GM19193 (cell line): ENCODE data around the gene RNF212B.

Experiments used
- POLR2A ChIP-seq: IDR thresholded peaks from 4 replicates; pipeline ENCODE4 v1.6.1; 2011; ENCODE audit not compliant: insufficient read depth, insufficient read length; ENCODE audit errors: extremely low read depth

RNF212B gene, protein sequence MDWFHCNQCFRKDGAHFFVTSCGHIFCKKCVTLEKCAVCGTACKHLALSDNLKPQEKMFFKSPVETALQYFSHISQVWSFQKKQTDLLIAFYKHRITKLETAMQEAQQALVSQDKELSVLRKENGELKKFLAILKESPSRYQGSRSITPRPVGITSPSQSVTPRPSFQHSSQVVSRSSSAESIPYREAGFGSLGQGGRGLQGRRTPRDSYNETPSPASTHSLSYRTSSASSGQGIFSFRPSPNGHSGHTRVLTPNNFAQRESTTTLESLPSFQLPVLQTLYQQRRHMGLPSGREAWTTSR

GRCh38 chr14:23237772-23238594 lies at the start of gene RNF212B:
Gene RNF212B, plus strand, starts transcription at chr14:23237936. Its CDS starts 2,410 bp downstream, at chr14:23240346.
- no peak for TF ChIP-seq POLR2A

GRCh38 chr14:23193432-23193831 lies 44.3 kb upstream of the RNF212B start:
- TF ChIP-seq POLR2A: no peak

DNA sequence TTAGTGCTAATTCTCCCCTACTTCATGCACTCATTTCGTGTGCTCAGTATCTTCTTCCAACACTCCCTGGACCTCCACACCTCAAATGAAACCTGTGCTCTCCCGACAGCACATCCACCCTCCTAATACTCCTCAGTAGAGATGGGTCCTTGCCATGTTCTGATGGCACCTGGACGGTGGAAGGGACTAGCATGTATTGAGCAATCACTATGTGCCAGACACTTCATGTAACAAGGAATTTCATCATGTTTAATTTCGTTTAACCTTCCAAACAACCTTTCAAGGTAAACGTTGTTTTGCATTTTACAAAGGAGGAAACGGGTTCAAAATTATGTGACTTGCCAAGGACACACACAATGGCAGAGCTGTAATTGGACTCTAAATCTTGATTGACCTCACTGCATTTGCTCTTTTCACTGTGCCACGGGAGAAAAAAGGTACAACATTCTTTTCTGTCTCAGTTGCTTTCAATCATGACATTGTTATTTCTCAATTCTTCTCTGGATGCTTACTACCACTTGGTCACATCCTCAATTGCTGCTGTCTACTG lies 42.1 kb upstream of the RNF212B start:
- TF ChIP-seq POLR2A: no peak

DNA sequence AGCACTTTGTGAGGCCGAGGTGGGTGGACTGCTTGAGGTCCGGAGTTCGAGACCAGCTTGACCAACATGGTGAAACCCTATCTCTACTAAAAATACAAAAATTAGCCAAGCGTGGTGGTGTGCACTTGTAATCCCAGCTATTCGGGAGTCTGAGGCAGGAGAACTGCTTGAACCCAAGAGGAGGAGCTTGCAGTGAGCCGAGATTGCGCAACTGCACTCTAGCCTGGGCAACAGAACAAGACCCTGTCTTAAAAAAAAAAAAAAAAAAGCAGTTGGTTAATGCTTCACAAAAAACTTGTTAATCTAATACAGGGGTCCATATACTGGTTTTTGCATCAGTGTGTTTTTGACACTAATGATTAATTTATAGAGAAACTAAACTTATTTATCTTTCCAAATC lies 35.7 kb upstream of the RNF212B start:
- TF ChIP-seq POLR2A: no peak

GRCh38 chr14:23206422-23207145 lies 31.2 kb upstream of the RNF212B start:
- no peak for TF ChIP-seq POLR2A

GRCh38 chr14:23207146-23207540 lies 30.6 kb upstream of the RNF212B start:
- no peak for TF ChIP-seq POLR2A

DNA sequence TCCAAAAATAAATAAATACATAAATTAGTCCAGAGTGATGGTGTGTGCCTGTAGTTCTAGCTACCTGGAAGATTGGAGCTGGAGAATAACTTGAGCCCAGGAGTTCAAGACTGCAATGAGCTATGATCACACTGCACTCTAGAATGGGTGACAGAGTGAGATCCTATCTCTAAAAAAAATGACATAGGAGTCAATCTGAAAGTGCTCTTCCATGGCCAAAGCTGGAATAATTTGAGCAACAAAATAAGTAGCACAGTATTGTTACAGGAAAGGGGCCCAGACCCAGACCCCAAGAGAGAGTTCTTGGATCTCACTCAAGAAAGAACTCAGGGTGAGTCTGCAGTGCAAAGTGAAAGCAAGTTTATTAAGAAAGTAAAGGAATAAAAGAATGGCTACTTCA lies 29.4 kb upstream of the RNF212B start:
- TF ChIP-seq POLR2A: no peak

GRCh38 chr14:23209651-23210423 lies 27.9 kb upstream of the RNF212B start:
- TF ChIP-seq POLR2A: no peak

DNA sequence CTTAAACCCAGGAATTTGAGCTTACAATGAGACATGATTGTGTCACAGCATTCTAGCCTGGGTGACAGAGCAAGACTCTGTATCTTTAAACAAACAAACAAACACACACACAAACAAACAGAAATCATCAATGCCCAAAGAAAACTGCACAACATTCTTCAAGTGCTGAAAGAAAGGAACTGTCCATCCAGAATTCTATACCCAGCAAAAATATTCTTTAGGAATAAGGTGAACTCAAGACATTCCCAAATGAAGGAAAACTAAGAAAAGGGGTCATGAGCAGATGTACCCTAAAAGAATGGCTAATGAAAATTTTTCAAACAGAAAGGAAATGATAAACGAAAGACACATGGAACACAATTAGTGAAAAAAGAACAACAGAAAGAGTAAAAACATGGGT lies 22.3 kb upstream of the RNF212B start:
- TF ChIP-seq POLR2A: no peak

DNA sequence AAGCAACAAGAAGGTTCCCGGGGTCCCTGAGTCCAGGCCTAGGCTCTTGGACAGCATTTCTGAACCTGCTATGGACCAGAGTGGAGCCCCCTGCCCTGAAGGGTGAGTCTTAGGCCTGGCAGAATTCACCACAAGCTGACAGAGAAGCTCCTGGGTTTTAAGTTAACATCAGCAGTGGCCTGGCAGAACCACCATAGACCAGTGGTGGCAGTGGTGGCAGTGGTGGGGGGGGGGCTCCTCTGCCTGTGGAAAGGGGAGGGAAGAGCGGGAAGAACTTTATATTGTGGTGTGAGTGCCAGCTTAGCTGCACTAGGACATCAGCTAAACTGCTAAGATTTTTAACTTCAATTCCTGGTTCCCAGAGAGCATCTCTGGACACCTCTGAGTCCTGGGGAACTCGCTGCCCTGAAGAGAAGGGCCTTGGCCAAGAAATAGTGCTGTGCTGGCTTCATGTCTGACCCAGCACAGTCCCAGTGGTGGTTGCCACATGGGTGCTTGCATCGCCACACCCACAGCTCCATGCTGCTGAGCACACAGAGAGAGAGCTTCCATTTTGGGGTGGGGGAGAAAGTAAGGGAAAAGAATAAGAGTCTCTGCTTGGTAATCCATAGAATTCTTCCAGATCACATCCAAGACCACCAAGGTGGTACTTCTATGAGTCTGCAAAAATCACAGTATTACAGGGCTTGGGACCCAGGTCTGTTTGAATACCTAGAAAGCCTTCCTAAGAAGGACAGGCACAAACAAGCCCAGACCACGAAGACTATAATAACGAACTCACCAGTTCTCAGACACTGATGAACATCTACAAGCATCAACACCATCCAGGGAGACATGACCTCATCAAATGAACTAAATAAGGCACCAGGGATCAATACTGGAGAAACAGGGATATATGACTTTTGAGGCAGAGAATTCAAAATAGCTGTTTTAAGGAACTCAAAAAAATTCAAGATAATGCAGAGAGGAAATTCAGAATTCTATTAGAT lies 20.4 kb upstream of the RNF212B start:
- TF ChIP-seq POLR2A: no peak

DNA sequence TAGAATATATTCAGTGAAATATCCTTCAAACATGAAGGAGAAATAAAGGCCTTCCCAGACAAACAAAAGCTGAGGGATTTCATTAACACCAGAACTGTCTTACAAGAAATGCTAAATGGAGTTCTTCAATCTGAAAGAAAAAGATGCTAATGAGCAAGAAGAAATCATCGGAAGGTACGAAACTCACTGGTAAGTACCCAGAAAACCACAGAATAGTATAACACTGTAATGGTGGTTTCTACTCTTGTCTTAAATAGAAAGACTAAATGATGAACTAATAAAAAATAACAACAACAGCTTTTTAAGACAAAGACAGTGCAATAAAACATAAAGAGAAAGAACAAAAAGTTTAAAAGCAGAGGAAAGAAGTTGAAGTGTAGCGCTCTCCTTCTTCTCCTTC lies 18.7 kb upstream of the RNF212B start:
- TF ChIP-seq POLR2A: no peak

DNA sequence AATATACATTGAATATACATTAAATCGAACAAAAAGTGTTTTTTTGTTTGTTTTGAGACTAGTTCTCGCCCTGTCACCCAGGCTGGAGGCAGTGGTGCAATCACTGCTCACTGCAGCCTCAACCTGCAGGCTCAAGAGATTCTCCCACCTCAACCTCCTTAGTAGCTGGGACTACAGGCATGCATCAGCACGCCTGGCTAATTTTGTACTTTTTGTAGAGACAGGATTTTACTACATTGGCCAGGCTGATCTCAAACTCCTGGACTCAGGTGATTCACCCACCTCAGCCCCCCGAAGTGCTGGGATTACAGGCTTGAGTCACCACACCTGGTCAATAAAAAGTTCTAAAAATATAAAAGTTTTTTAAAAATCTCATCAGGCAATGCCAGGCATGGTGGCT lies 10.2 kb upstream of the RNF212B start:
- no peak for TF ChIP-seq POLR2A

DNA sequence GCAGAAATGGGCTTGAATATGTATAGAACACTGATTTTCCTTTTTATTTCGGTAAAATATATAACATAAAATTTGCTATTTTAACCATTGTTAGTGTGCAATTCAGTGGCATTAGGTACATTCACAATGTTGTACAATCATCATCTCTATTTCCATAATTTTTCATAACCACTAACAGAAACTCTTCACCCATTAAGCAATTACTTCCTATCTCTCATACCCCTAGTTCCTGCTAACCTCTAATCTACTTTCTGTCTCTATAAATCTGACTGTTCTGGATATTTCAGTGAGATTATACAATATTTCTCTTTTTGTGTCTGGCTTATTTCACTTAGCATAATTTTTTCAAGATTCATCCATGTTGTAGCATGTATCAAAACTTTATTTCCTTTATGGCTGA lies 8.9 kb upstream of the RNF212B start:
- TF ChIP-seq POLR2A: no peak
